Measurements from ENCODE around the gene TBL1X. TPM values are rescaled to one million over a fixed set of nuclear protein-coding genes. Genes with fewer than 3 reads are reported as not detected.

The TBL1X gene
- total and polyA plus RNA-seq, 10 of the 15 experiments (the other 5 are each of a cell fraction or from before 2014, with no cell fraction given): 4.4 to 26.3 (median 10.6) TPM

GRCh38 chrX:9765072-9765736, 300.3 kb downstream of the TBL1X start (continued):
- no peak for TF ChIP-seq BCL3 (IDR thresholded peaks at IDR 0.05; ENCODE audit: borderline replicate concordance, insufficient read depth, low read depth, low read length, poor library complexity, severe bottlenecking)
- no peak for TF ChIP-seq HDGF (IDR thresholded peaks at IDR 0.05)
- TF ChIP-seq YBX1 (IDR thresholded peaks at IDR 0.05): no peak

- no peak for TF ChIP-seq HSF1 (IDR thresholded peaks at IDR 0.05; ENCODE audit: low read depth, low read length)
- TF ChIP-seq RELB (IDR thresholded peaks at IDR 0.05; ENCODE audit: low read depth): no peak
- no peak for TF ChIP-seq SUZ12 (IDR thresholded peaks at IDR 0.05; ENCODE audit: unreplicated experiment)
- no peak for TF ChIP-seq TCF12 (IDR thresholded peaks at IDR 0.05; ENCODE audit: low read depth, low read length)
- TF ChIP-seq POLR2A (IDR thresholded peaks at IDR 0.05; ENCODE audit: low read depth, low read length): no peak
- TF ChIP-seq NBN (IDR thresholded peaks at IDR 0.05): no peak
- TF ChIP-seq NR2F1 (conservative IDR thresholded peaks at IDR 0.05): no peak
- TF ChIP-seq SREBF2 (IDR thresholded peaks at IDR 0.05; ENCODE audit: low read length): no peak
- TF ChIP-seq EED (IDR thresholded peaks at IDR 0.05; ENCODE audit: low read depth): no peak
- no peak for TF ChIP-seq IRF4 (IDR thresholded peaks at IDR 0.05; ENCODE audit: low read depth, low read length)
- TF ChIP-seq IKZF1 (conservative IDR thresholded peaks at IDR 0.05): no peak
- no peak for TF ChIP-seq MXI1 (IDR thresholded peaks at IDR 0.05; ENCODE audit: low read depth, low read length)
- no peak for TF ChIP-seq ATF7 (IDR thresholded peaks at IDR 0.05; ENCODE audit: low read depth)
- TF ChIP-seq CBX3 (IDR thresholded peaks at IDR 0.05; ENCODE audit: borderline replicate concordance, low read depth): no peak
- TF ChIP-seq CTCF (IDR thresholded peaks at IDR 0.05 in 2 of 3, conservative IDR thresholded peaks at IDR 0.05 in 1 of 3; ENCODE audit: control insufficient read depth in 2 of 3, extremely low read depth in 1 of 3, insufficient read depth in 1 of 3, low read depth in 3 of 3, low read length in 3 of 3): no peak
- no peak for TF ChIP-seq POLR2AphosphoS5 (IDR thresholded peaks at IDR 0.05; ENCODE audit: low read length)
- TF ChIP-seq YBX1 (IDR thresholded peaks at IDR 0.05): no peak
- H3K27me3 ChIP-seq (replicated peaks in 1 of 2; ENCODE audit: control insufficient read depth in 2 of 2, insufficient read depth in 2 of 2, low read length in 1 of 2): no peaks in the 10 kb centered on the region; a peak in 1 of 4 replicates
- H3K4me1 ChIP-seq (ENCODE audit: control insufficient read depth, insufficient read depth, low read length): no peaks in the 10 kb centered on the region
- no peak within 1 kb of the TSS for H3K9ac ChIP-seq (ENCODE audit: control insufficient read depth, insufficient read depth, low read length)
- in situ Hi-C loops (cut with MboI): no loop called here
- SMC1A ChIA-PET (ENCODE audit: uncharacterized antibody, unreplicated experiment): no interaction called here
- intact Hi-C loops (cut with micrococcal nuclease; ENCODE audit: unreplicated experiment): no loop called here
- CTCF ChIA-PET: no interaction called here
- no peak for FAIRE-seq
- POLR2A ChIA-PET: no interaction called here
- no peak within 1 kb of the TSS for H2AFZ ChIP-seq (ENCODE audit: control insufficient read depth, low read depth, low read length)
- ATAC-seq: no peak; the same call in 2 of the 3 replicates
- no peak within 1 kb of the TSS for H3K4me3 ChIP-seq
- no TSS peak for BruUV-seq (replicated peaks)
- WGBS (ENCODE audit: insufficient coverage, insufficient replicate concordance, low lambda C conversion rate, missing lambda C conversion rate): 53% methylated on average over 24 of the region's 26 CpGs
- no peaks in the 10 kb centered on the region for H3K79me2 ChIP-seq (ENCODE audit: control insufficient read depth, insufficient read depth, low read length)
- no peak within 1 kb of the TSS for H3K27ac ChIP-seq (ENCODE audit: control insufficient read depth, insufficient read depth)
- no peaks in the 10 kb centered on the region for H4K20me1 ChIP-seq (ENCODE audit: control insufficient read depth, insufficient read depth)
- no peaks in the 10 kb centered on the region; the same call in 2 of the 3 replicates for H3K9me3 ChIP-seq (replicated peaks; ENCODE audit: control insufficient read depth, insufficient read depth, low read length)
- H3K36me3 ChIP-seq (ENCODE audit: control insufficient read depth in 2 of 2, insufficient read depth in 2 of 2, low read length in 1 of 2): no peaks in the 10 kb centered on the region
- H3K4me2 ChIP-seq (ENCODE audit: control insufficient read depth, insufficient read depth): no peak within 1 kb of the TSS
- RAD21 ChIA-PET (ENCODE audit: unreplicated experiment): no interaction called here
- DNase-seq (ENCODE audit: low read depth, low spot score): no peak
These were observed 300.9 kb downstream of the TBL1X start, which contains the start of gene GPR143 for GRCh38 chrX:9765737-9766097. TSS of gene GPR143 (minus strand) at chrX:9765847. CDS start at chrX:9765817, 30 bp downstream.

Measured in GM12878 (cell line).